SJSA1 (cell line): ENCODE data around the gene PSEN2. TPM values are rescaled to one million over a fixed set of nuclear protein-coding genes. Genes with fewer than 3 reads are reported as not detected.

Source experiments
- DNase-seq, 2 experiments: peaks; one replicate each; pipeline ENCODE4 v3.0.0-alpha.2; 2015 to 2020; ENCODE audit warnings: low spot score in 2 of 2, low read depth in 1 of 2
- H3K27ac ChIP-seq: fragments of 250-450 bp; sonication (Bioruptor Pico); 2 replicates; pipeline ENCODE4 v1.5.1; 2020; ENCODE audit warnings: mild to moderate bottlenecking, moderate library complexity
- H3K27me3 ChIP-seq: fragments of 250-450 bp; sonication (Bioruptor Pico); replicated peaks from 2 replicates; pipeline ENCODE4 v1.5.1; 2020; ENCODE audit warnings: mild to moderate bottlenecking, moderate library complexity
- H3K36me3 ChIP-seq: fragments of 250-450 bp; sonication (Bioruptor Pico); 2 replicates; pipeline ENCODE4 v1.5.1; 2020; ENCODE audit warnings: mild to moderate bottlenecking
- H3K4me1 ChIP-seq: fragments of 250-450 bp; sonication (Bioruptor Pico); replicated peaks from 2 replicates; pipeline ENCODE4 v1.6.1; 2021; ENCODE audit warnings: mild to moderate bottlenecking
- H3K4me3 ChIP-seq: fragments of 250-450 bp; sonication (Bioruptor Pico); 2 replicates; pipeline ENCODE4 v1.5.1; 2020; ENCODE audit warnings: mild to moderate bottlenecking
- H3K9me3 ChIP-seq: fragments of 250-450 bp; sonication (Bioruptor Pico); replicated peaks from 2 replicates; pipeline ENCODE4 v1.5.1; 2020; ENCODE audit warnings: mild to moderate bottlenecking
- total RNA-seq: library from RNA; depleted of rRNA; stranded (reverse); fragments of >200 nt; shearing (Covaris generic); gene quantifications from 2 replicates; pipeline ENCODE4 v1.2.3, GENCODE V29; 2014

The PSEN2 gene
- total RNA-seq, 1 experiment from 2014 or later, result 13.2 TPM

GRCh38 chr1:226886122-226886901, 15.9 kb downstream of the PSEN2 start:
- no peaks in the 10 kb centered on the region for H3K9me3 ChIP-seq
- no peak overlapping the region for H3K27ac ChIP-seq
- H3K27me3 ChIP-seq, result no peaks in the 10 kb centered on the region
- H3K4me1 ChIP-seq, result peaks cover 19% of the 10 kb centered on the region
- no peak overlapping the region for H3K4me3 ChIP-seq
- DNase-seq, result no peak
- no peaks in the 10 kb centered on the region for H3K36me3 ChIP-seq

GRCh38 chr1:226887006-226887405, 16.6 kb downstream of the PSEN2 start:
- Histone ChIP-seq H3K27me3 (no peaks in the 10 kb centered on the region), H3K4me1 (peaks cover 19% of the 10 kb centered on the region), H3K9me3 (no peaks in the 10 kb centered on the region), H3K27ac (no peak overlapping the region), H3K36me3 (no peaks in the 10 kb centered on the region), H3K4me3 (no peak overlapping the region)
- DNase-seq, result no peak

DNA sequence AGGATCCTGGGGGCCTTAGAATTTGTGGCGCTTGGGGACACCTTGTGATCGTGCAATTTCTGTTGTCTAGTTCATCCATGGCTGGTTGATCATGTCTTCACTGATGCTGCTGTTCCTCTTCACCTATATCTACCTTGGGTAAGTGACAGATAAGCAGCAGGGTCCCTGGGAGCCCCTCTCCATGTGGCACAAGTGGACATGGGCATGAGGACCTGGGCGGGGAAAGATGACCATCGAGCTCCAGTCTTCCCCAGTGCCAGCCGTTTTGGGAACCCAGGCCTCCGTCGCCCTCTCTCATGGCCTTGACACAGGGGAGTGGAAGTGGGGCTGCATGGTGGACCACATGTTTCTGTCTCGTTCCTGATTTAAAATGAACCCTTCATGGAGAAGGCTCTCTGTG, 17.6 kb downstream of the PSEN2 start:
- no peak for DNase-seq
- H3K36me3 ChIP-seq, result peaks cover 3% of the 10 kb centered on the region; the same call in 1 of the 2 replicates
- no peak overlapping the region for H3K27ac ChIP-seq
- H3K4me1 ChIP-seq, result peaks cover 9% of the 10 kb centered on the region
- no peak overlapping the region for H3K4me3 ChIP-seq
- no peaks in the 10 kb centered on the region for H3K27me3 ChIP-seq
- H3K9me3 ChIP-seq, result no peaks in the 10 kb centered on the region

- H3K4me1 ChIP-seq, result peaks cover 3% of the 10 kb centered on the region; the same call in 1 of the 2 replicates
- peaks cover 3% of the 10 kb centered on the region; the same call in 1 of the 2 replicates for H3K36me3 ChIP-seq
- H3K27ac ChIP-seq, result no peak overlapping the region
- H3K9me3 ChIP-seq, result no peaks in the 10 kb centered on the region
- H3K4me3 ChIP-seq, result no peak overlapping the region
- no peak for DNase-seq
- H3K27me3 ChIP-seq, result no peaks in the 10 kb centered on the region
Measured at GRCh38 chr1:226888816-226889215, 18.4 kb downstream of the PSEN2 start.

- Histone ChIP-seq H3K4me3 (no peak overlapping the region), H3K27ac (no peak overlapping the region), H3K4me1 (peaks cover 3% of the 10 kb centered on the region; the same call in 1 of the 2 replicates), H3K36me3 (peaks cover 3% of the 10 kb centered on the region; the same call in 1 of the 2 replicates), H3K27me3 (no peaks in the 10 kb centered on the region), H3K9me3 (no peaks in the 10 kb centered on the region)
- no peak for DNase-seq
Measured at GRCh38 chr1:226889616-226890330, 19.4 kb downstream of the PSEN2 start.

- Histone ChIP-seq H3K27ac (no peak overlapping the region), H3K36me3 (peaks cover 3% of the 10 kb centered on the region; the same call in 1 of the 2 replicates), H3K27me3 (no peaks in the 10 kb centered on the region), H3K9me3 (no peaks in the 10 kb centered on the region), H3K4me1 (peaks cover 2% of the 10 kb centered on the region; the same call in 1 of the 2 replicates), H3K4me3 (no peak overlapping the region)
- DNase-seq, result no peak
Measured at GRCh38 chr1:226890331-226891108, 20.1 kb downstream of the PSEN2 start.

DNA sequence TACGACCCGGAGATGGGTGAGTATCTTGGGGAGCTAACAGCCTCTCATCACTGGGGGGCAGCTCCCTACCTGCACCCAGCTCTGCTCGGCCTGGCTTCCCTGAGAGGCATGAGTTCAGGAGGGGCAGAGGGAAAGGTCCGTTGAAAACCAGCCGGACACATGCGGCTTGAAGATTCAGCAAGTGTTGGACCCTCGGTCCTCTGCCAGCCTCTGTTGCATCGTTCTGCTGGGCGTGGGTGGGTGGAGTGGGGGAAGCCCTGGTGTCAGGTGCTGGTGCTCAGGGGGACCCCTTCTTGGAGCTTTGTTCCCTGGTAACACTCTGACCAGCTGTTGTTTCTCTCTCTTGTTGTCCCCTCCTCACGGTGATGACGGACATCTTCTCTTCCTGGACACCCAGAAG, 20.9 kb downstream of the PSEN2 start:
- Histone ChIP-seq H3K4me3 (no peak overlapping the region), H3K4me1 (no peaks in the 10 kb centered on the region), H3K27ac (no peak overlapping the region), H3K36me3 (peaks cover 3% of the 10 kb centered on the region; the same call in 1 of the 2 replicates), H3K27me3 (no peaks in the 10 kb centered on the region), H3K9me3 (no peaks in the 10 kb centered on the region)
- no peak for DNase-seq

DNA sequence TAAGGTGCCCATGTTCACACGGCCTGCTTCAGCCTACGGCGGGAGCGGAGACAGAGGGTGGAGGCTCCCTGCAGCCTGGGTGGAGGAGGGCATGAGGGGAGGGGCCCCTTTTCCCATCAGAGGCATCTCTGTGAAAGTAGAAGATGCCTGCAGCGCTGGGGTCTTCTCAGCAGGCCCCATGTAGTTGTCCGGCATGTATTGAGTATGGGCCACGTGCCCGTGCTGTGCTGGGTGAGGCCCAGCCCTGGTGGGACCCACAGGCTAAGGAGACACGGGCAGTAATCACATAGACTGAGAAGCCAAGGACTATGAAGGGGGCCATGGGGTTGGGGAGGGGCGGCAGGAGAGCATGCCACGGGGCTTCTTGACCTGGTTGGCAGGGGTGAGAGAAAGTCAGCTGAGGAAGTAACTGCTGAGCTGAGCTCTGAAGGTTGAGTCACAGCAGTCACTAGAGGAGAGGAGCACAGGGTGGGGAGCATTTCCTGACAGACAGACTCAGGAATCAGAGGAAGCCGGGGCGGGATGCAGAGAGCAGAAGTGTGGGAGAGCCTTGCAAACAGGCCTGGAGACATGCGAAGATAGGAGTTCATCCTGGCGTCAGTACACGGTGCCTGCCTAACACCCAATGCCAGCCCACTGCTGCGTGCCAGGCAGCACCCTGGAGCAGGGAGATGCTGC, 21.6 kb downstream of the PSEN2 start:
- Histone ChIP-seq H3K36me3 (peaks cover 3% of the 10 kb centered on the region; the same call in 1 of the 2 replicates), H3K27ac (no peak overlapping the region), H3K4me3 (no peak overlapping the region), H3K9me3 (no peaks in the 10 kb centered on the region), H3K4me1 (no peaks in the 10 kb centered on the region), H3K27me3 (no peaks in the 10 kb centered on the region)
- no peak for DNase-seq

- Histone ChIP-seq H3K4me3 (no peak overlapping the region), H3K9me3 (no peaks in the 10 kb centered on the region), H3K36me3 (peaks cover 3% of the 10 kb centered on the region; the same call in 1 of the 2 replicates), H3K27ac (no peak overlapping the region), H3K27me3 (no peaks in the 10 kb centered on the region), H3K4me1 (no peaks in the 10 kb centered on the region)
- DNase-seq, result no peak
Measured at GRCh38 chr1:226892524-226892875, 22.1 kb downstream of the PSEN2 start.

DNA sequence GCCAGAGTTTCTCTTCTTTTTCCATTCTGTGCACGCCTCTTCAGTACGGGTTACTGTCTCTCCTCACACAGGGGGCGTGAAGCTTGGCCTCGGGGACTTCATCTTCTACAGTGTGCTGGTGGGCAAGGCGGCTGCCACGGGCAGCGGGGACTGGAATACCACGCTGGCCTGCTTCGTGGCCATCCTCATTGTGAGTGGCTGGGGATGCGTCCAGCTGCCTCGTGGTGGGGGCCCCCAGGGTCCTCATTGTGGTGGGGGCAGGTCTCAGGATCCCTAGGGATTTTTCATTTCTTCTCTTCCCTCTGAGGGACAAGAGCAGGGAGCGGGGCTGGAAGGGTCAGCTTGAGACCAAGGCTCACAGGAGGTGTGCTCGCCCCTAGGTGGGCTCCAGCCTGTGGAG, 23.5 kb downstream of the PSEN2 start:
- Histone ChIP-seq H3K4me3 (no peak overlapping the region), H3K27ac (no peak overlapping the region), H3K4me1 (no peaks in the 10 kb centered on the region), H3K9me3 (no peaks in the 10 kb centered on the region), H3K27me3 (no peaks in the 10 kb centered on the region), H3K36me3 (peaks cover 3% of the 10 kb centered on the region; the same call in 1 of the 2 replicates)
- DNase-seq, result no peak

DNA sequence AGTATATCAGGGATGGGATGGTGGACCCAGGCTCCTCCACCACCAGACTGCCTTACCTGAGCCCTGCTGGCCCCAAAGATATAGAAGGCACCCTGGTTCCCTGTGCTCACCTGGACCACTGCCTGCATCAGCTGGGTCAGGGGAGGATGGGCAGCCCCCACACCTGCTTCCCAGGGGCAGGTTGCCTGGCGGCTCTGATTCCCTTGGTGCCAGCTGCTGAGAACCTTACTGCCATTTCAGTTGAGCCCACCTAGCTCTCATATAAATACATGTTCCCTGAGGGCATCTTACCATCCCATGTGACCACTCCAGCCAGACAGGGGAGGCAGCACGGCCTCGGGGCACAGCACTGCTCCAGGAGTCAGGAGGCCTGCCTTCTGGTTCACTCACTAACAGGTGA, 24.4 kb downstream of the PSEN2 start:
- Histone ChIP-seq H3K9me3 (no peaks in the 10 kb centered on the region), H3K4me3 (no peak overlapping the region), H3K36me3 (peaks cover 3% of the 10 kb centered on the region; the same call in 1 of the 2 replicates), H3K27me3 (no peaks in the 10 kb centered on the region), H3K27ac (no peak overlapping the region), H3K4me1 (no peaks in the 10 kb centered on the region)
- DNase-seq, result no peak

DNA sequence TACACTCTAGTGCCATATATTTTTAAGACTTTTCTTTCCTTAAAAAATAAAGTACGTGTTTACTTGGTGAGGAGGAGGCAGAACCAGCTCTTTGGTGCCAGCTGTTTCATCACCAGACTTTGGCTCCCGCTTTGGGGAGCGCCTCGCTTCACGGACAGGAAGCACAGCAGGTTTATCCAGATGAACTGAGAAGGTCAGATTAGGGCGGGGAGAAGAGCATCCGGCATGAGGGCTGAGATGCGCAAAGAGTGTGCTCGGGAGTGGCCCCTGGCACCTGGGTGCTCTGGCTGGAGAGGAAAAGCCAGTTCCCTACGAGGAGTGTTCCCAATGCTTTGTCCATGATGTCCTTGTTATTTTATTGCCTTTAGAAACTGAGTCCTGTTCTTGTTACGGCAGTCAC, 25.2 kb downstream of the PSEN2 start:
- Histone ChIP-seq H3K9me3 (no peaks in the 10 kb centered on the region), H3K4me3 (no peak overlapping the region), H3K4me1 (no peaks in the 10 kb centered on the region), H3K36me3 (peaks cover 3% of the 10 kb centered on the region; the same call in 1 of the 2 replicates), H3K27me3 (no peaks in the 10 kb centered on the region), H3K27ac (no peak overlapping the region)
- no peak for DNase-seq

- H3K27me3 ChIP-seq, result no peaks in the 10 kb centered on the region
- H3K4me3 ChIP-seq, result no peak overlapping the region
- H3K9me3 ChIP-seq, result no peaks in the 10 kb centered on the region
- no peaks in the 10 kb centered on the region for H3K36me3 ChIP-seq
- DNase-seq, result no peak
- H3K4me1 ChIP-seq, result no peaks in the 10 kb centered on the region
- no peak overlapping the region for H3K27ac ChIP-seq
Measured at GRCh38 chr1:226898246-226898645, 27.8 kb downstream of the PSEN2 start.
